Hematopoietic multipotent progenitor cell treated with erythropoietin and hydrocortisone succinate and interleukin-3 and kit ligand, for 15 days (in vitro differentiated cells): ENCODE measurements around the gene KCNK16.

ENCODE experiments used
- DNase-seq: peaks from one replicate; pipeline ENCODE4 v3.0.0-alpha.2; 2015; ENCODE audit warnings: low spot score

The KCNK16 gene

GRCh38 chr6:39322306-39322850 lies at the start of gene KCNK16:
KCNK16 (minus strand) TSS chr6:39322702; CDS start chr6:39322540, 162 bp downstream.
- DNase-seq: no peak

GRCh38 chr6:39370390-39370789 lies 47.9 kb upstream of the KCNK16 start:
- no peak for DNase-seq

- no peak for DNase-seq
Observed at GRCh38 chr6:39369987-39370386, 47.5 kb upstream of the KCNK16 start.

GRCh38 chr6:39367700-39368099 lies 45.2 kb upstream of the KCNK16 start:
- no peak for DNase-seq

GRCh38 chr6:39366931-39367618 lies 44.6 kb upstream of the KCNK16 start:
- no peak for DNase-seq

GRCh38 chr6:39365281-39366074 lies 43.0 kb upstream of the KCNK16 start:
- DNase-seq: no peak

GRCh38 chr6:39363280-39363679 lies 40.8 kb upstream of the KCNK16 start:
- no peak for DNase-seq

- DNase-seq: no peak
Observed at GRCh38 chr6:39362487-39362865, 40.0 kb upstream of the KCNK16 start.

GRCh38 chr6:39361657-39362486 lies 39.4 kb upstream of the KCNK16 start:
- DNase-seq: peak; percentile 21

GRCh38 chr6:39360378-39360777 lies 37.9 kb upstream of the KCNK16 start:
- DNase-seq: no peak

GRCh38 chr6:39357998-39358686 lies 35.6 kb upstream of the KCNK16 start:
- DNase-seq: no peak

GRCh38 chr6:39353698-39354315 lies 31.3 kb upstream of the KCNK16 start:
- DNase-seq: no peak

GRCh38 chr6:39350723-39351505 lies 28.4 kb upstream of the KCNK16 start:
- no peak for DNase-seq

- no peak for DNase-seq
Observed at GRCh38 chr6:39348740-39349139, 26.2 kb upstream of the KCNK16 start.

- DNase-seq: peak; percentile 44
Observed at GRCh38 chr6:39347906-39348585, 25.5 kb upstream of the KCNK16 start.

- no peak for DNase-seq
Observed at GRCh38 chr6:39347206-39347605, 24.7 kb upstream of the KCNK16 start.

GRCh38 chr6:39344821-39345280 lies 22.3 kb upstream of the KCNK16 start:
- DNase-seq: no peak

GRCh38 chr6:39343396-39343870 lies 20.9 kb upstream of the KCNK16 start:
- no peak for DNase-seq

GRCh38 chr6:39342692-39343395 lies 20.3 kb upstream of the KCNK16 start:
- no peak for DNase-seq
